K562 (cell line): ENCODE results near the gene CLCNKA. TPM values are rescaled to one million over a fixed set of nuclear protein-coding genes. Genes with fewer than 3 reads are reported as not detected.
A peak's percentile ranks its signal among the peaks of the same experiment; 100 is the strongest.

ENCODE experiments used
- ATAC-seq: fragments of 200-7000 bp; cut with Tn5 transposase; 3 replicates; pipeline ENCODE4 v1.9.1; 2020; ENCODE audit warnings: moderate library complexity
- BruUV-seq: library from RNA; stranded (reverse); fragments of 400-500 nt; replicated peaks from 2 replicates; lab custom pipeline; 2021; lab: Mats Ljungman, UMichigan
- CTCF ChIA-PET: fragments of 300-600 bp; formaldehyde crosslinking; extraction: SDS; loops from one replicate; lab custom pipeline; 2021; ENCODE audit warnings: low intra/inter-chr PET ratio; lab: Yijun Ruan, JAX
- POLR2A ChIA-PET: fragments of 300-600, 350-650 bp; sonication (Branson Sonifier 250); formaldehyde crosslinking; extraction: SDS; loops from one replicate; lab custom pipeline; 2021; ENCODE audit warnings: antibody characterized with exemption, inconsistent platforms; lab: Yijun Ruan, JAX
- DNase-seq, 4 experiments: peaks; one replicate each; pipeline versions ENCODE4 v3.0.0 to v3.0.0-alpha.2; 2011 to 2018; ENCODE audit warnings: low spot score in 3 of 4, mixed read lengths in 3 of 4; ENCODE audit errors: extremely low read depth in 1 of 4
- FAIRE-seq: peaks from 2 replicates; lab custom pipeline; 2011; peaks lifted over from hg19 to GRCh38; lab: Jason Lieb, UNC
- H2AFZ ChIP-seq: 2 replicates; pipeline ENCODE4 v1.6.0; 2011; ENCODE audit warnings: low read depth, low read length, control low read depth, inconsistent platforms
- H3K27ac ChIP-seq: fragments of 200-600 bp; 3 replicates; pipeline ENCODE4 v1.8.0; 2011; ENCODE audit warnings: low read depth, mild to moderate bottlenecking, control low read depth, inconsistent platforms, low read length, moderate library complexity, mixed read lengths; ENCODE audit errors: extremely low read depth
- H3K27me3 ChIP-seq, 2 experiments: fragments of 300-600 bp in 1 of 2; 2 replicates in 1 of 2; 3 replicates in 1 of 2; pipeline versions ENCODE4 v1.6.0 to v1.8.0; 2011; ENCODE audit warnings: inconsistent platforms in 2 of 2, low read length in 2 of 2, mild to moderate bottlenecking in 1 of 2, mixed read lengths in 1 of 2, moderate library complexity in 1 of 2; ENCODE audit not compliant: control insufficient read depth in 2 of 2, insufficient read depth in 2 of 2
- H3K36me3 ChIP-seq: fragments of 300-600 bp; 3 replicates; pipeline ENCODE4 v1.8.0; 2011; ENCODE audit warnings: mild to moderate bottlenecking, low read length, inconsistent platforms; ENCODE audit not compliant: control insufficient read depth, insufficient read depth
- H3K4me1 ChIP-seq, 2 experiments: fragments of 200-600 bp in 1 of 2; replicated peaks in 1 of 2; 2 replicates in 1 of 2; 3 replicates in 1 of 2; pipeline versions ENCODE4 v1.5.1 to v1.8.0; 2011; ENCODE audit warnings: inconsistent platforms in 2 of 2, low read length in 2 of 2, mild to moderate bottlenecking in 1 of 2, mixed read lengths in 1 of 2, moderate library complexity in 1 of 2; ENCODE audit not compliant: control insufficient read depth in 2 of 2, insufficient read depth in 2 of 2
- H3K4me2 ChIP-seq: 2 replicates; pipeline ENCODE4 v1.6.1; 2011; ENCODE audit warnings: low read length, control low read depth, inconsistent platforms, mixed read lengths; ENCODE audit not compliant: insufficient read depth
- H3K4me3 ChIP-seq: fragments of 200-600 bp; sonication (generic), shearing (Covaris generic); 2 replicates; pipeline ENCODE4 v1.5.1; 2016; ENCODE audit warnings: control low read depth, inconsistent platforms
- H3K79me2 ChIP-seq: fragments of 200-600 bp; 3 replicates; pipeline ENCODE4 v1.8.0; 2011; ENCODE audit warnings: low read length, inconsistent platforms; ENCODE audit not compliant: control insufficient read depth, insufficient read depth
- H3K9ac ChIP-seq, 2 experiments: 2 replicates each; pipeline versions ENCODE4 v1.6.0 to v1.6.1; 2011; ENCODE audit warnings: low read depth in 2 of 2, low read length in 2 of 2, control low read depth in 1 of 2, inconsistent platforms in 1 of 2, mild to moderate bottlenecking in 1 of 2, mixed read lengths in 1 of 2; ENCODE audit not compliant: insufficient read depth in 1 of 2
- H3K9me1 ChIP-seq: one replicate; pipeline ENCODE4 v1.6.0; 2011; ENCODE audit warnings: inconsistent platforms, mild to moderate bottlenecking, low read length, moderate library complexity; ENCODE audit not compliant: control insufficient read depth, insufficient read depth
- H3K9me3 ChIP-seq: replicated peaks from 2 replicates; pipeline ENCODE4 v1.5.1; 2011; ENCODE audit warnings: low read depth, low read length, inconsistent platforms; ENCODE audit not compliant: control insufficient read depth, insufficient read depth
- H4K20me1 ChIP-seq: replicated peaks from 2 replicates; pipeline ENCODE4 v1.6.1; 2011; ENCODE audit warnings: low read length, inconsistent platforms, mixed read lengths; ENCODE audit not compliant: control insufficient read depth, insufficient read depth
- ELF4 ChIP-seq: fragments of 450-650 bp; formaldehyde crosslinking; IDR thresholded peaks from 2 replicates; pipeline ENCODE4 v1.4.0; 2022; ENCODE audit warnings: missing genetic modification characterization
- MCM3 ChIP-seq: fragments of 450-650 bp; IDR thresholded peaks from 2 replicates; pipeline ENCODE4 v1.6.1; 2016
- MCM7 ChIP-seq, 2 experiments: fragments of 450-650 bp; IDR thresholded peaks; 2 replicates each; pipeline ENCODE4 v1.6.1; 2016 to 2018
- OTX1 ChIP-seq: fragments of 450-650 bp; formaldehyde crosslinking; IDR thresholded peaks from 2 replicates; pipeline ENCODE4 v1.4.0; 2022; ENCODE audit warnings: mild to moderate bottlenecking
- SIN3B ChIP-seq: fragments of 450-650 bp; IDR thresholded peaks from 2 replicates; pipeline ENCODE4 v1.6.1; 2017; ENCODE audit warnings: low read depth, mild to moderate bottlenecking, moderate library complexity
- ZBTB26 ChIP-seq: fragments of 450-650 bp; formaldehyde crosslinking; IDR thresholded peaks from 2 replicates; pipeline ENCODE4 v1.4.0; 2022; ENCODE audit warnings: missing genetic modification characterization
- ZNF592 ChIP-seq: fragments of 450-650 bp; IDR thresholded peaks from 2 replicates; pipeline ENCODE4 v1.6.1; 2017; ENCODE audit warnings: antibody characterized with exemption, mild to moderate bottlenecking
- whole genome bisulfite sequencing: fragments of 100-300 bp; shearing (Covaris generic); methylation state at CpG from one replicate; pipeline ENCODE4 v1.1.6; 2016; ENCODE audit warnings: low coverage, mixed read lengths; ENCODE audit not compliant: insufficient coverage; ENCODE audit errors: missing lambda C conversion rate; 5-methylcytosine and 5-hydroxymethylcytosine counted together
- in situ Hi-C: fragments of 300-500 bp; cut with MboI; formaldehyde crosslinking; loops from 4 replicates; pipeline ENCODE4 v1.15.0; 2018; ENCODE audit warnings: inconsistent platforms, mixed read lengths
- intact Hi-C: fragments of 100-400 bp; cut with micrococcal nuclease; formaldehyde crosslinking; loops from 2 replicates; pipeline ENCODE4 v1.14.2; 2022
- polyA plus RNA-seq, 8 experiments: library from polyadenylated mRNA; depleted of rRNA in 4 of 8; stranded (reverse) in 5 of 8; unstranded in 3 of 8; fragments of >200 nt; fragmentation: Nextera tagmentation in 2 of 8; fragmentation: Illumina TruSeq in 1 of 8; extraction: Ambion mirVana in 2 of 8; extraction: Trizol in 1 of 8; gene quantifications; 2 replicates each; pipeline versions ENCODE4 v1.2.1 to v1.2.3, GENCODE V29; 2011 to 2014; ENCODE audit warnings: inconsistent platforms in 1 of 8, missing spikeins in 1 of 8
- total RNA-seq, 7 experiments: library from RNA; depleted of rRNA in 6 of 7; stranded (reverse); fragments of >200 nt in 6 of 7; fragmentation: Illumina TruSeq in 2 of 7; extraction: Trizol in 2 of 7; gene quantifications; 2 replicates each; pipeline versions ENCODE4 v1.2.1 to v1.2.3, GENCODE V29; 2011 to 2021; ENCODE audit warnings: low replicate concordance in 1 of 7
- TF ChIP-seq, protein P1 (sequence below): fragments of 450-650 bp; formaldehyde crosslinking; conservative IDR thresholded peaks from 2 replicates; pipeline ENCODE4 v1.4.0; 2022; ENCODE audit warnings: mild to moderate bottlenecking, missing genetic modification characterization

Gene CLCNKA
- total and polyA plus RNA-seq, 9 of the 15 experiments (the other 6 are each of a cell fraction or from before 2014, with no cell fraction given) = 0.03 to 0.37 (median 0.10) TPM; not detected in 3

DNA sequence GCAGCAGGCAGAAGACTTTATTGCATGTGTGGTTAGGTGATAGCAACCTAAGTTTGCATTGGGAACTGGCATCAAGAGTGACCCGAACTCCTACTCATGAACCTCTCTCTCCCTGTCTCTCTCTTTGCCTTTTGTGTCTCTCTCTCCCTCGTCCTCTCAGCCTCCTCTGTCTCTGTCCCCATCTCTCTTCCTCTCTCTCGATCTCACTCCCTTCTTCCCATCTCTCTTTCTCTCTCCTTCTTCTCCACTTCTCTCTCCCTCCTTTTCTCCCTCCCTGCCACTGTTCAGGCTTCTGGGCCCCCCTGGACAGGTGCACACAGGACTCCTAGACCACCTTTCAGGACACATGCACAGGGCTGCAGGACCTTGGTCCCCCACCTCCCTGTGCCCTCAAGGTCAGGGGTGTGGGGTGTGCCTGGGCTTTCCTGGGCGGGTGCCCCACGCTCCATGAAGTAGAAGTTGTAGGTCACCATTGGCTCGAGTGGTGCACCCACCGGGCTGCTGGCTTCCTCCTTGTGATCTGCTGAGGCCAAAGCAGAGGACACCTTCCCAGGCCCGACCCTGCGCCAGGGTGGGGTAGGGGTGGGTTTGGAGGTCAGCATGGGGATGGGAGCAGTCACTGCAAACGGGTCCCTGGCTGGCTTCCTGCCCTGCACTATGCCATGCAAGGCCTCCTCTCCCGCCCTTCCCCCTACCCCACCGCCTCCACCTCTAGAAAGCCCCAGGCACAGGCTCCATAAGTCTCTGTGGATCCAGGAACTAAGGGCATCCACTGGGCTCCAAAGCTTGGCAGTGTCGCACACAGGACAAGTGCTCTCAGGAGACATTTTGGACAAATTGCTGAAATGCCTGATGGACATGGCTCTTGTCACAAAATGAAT, 32.7 kb upstream of the CLCNKA start:
- H3K9me1 ChIP-seq = no peaks in the 10 kb centered on the region
- H4K20me1 ChIP-seq = no peaks in the 10 kb centered on the region
- FAIRE-seq = no peak
- H3K36me3 ChIP-seq = no peaks in the 10 kb centered on the region
- 0 out of 2 replicates have a peak, but pooled peaks have one; percentile 23 for TF ChIP-seq OTX1
- TF ChIP-seq ZBTB26 = peak; percentile 75; the same call in 1 of the 2 replicates
- peak in 1 of 2 experiments; percentile 42; a peak in 1 of 4 replicates for TF ChIP-seq MCM7 (IDR thresholded peaks at IDR 0.05)
- TF ChIP-seq SIN3B = no peak
- TF ChIP-seq, protein P1, sequence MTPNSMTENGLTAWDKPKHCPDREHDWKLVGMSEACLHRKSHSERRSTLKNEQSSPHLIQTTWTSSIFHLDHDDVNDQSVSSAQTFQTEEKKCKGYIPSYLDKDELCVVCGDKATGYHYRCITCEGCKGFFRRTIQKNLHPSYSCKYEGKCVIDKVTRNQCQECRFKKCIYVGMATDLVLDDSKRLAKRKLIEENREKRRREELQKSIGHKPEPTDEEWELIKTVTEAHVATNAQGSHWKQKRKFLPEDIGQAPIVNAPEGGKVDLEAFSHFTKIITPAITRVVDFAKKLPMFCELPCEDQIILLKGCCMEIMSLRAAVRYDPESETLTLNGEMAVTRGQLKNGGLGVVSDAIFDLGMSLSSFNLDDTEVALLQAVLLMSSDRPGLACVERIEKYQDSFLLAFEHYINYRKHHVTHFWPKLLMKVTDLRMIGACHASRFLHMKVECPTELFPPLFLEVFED = 0 out of 2 replicates have a peak, but pooled peaks have one; percentile 11
- 0 out of 2 replicates have a peak, but pooled peaks have one; percentile 75 for TF ChIP-seq MCM3
- TF ChIP-seq ZNF592 = no peak
- peak; percentile 55; the same call in 1 of the 2 replicates for TF ChIP-seq ELF4
- TF ChIP-seq, all 486 proteins: peak for 6
- WGBS = 15% methylated on average over 10 of the region's 13 CpGs
- peaks cover 0 to 23% of the 10 kb centered on the region in 2 experiments; a peak in 2 of 5 replicates for H3K4me1 ChIP-seq
- no peaks in the 10 kb centered on the region for H3K9me3 ChIP-seq
- ATAC-seq (no peak), DNase-seq (peak in 1 of 4 experiments; percentile 7)
- POLR2A ChIA-PET = interaction anchor here (0.6 to 1.0 kb wide), 2 partner anchors 13 to 1995 kb away, joined by 3 to 4 read pairs; partner anchors contain the start of gene ZBTB17
- H3K79me2 ChIP-seq = no peaks in the 10 kb centered on the region
- no peak overlapping the region for H3K4me3 ChIP-seq
- peaks cover 5 to 9% of the 10 kb centered on the region in 2 experiments; a peak in 3 of 5 replicates for H3K27me3 ChIP-seq
- BruUV-seq = no TSS peak
- H3K9ac ChIP-seq = no peak overlapping the region
- CTCF ChIA-PET = no interaction called here
- in situ Hi-C loops (no loop called here), intact Hi-C loops (no loop called here)
- H2AFZ ChIP-seq = no peak overlapping the region
- no peak overlapping the region for H3K27ac ChIP-seq
- H3K4me2 ChIP-seq = no peak overlapping the region
